LNCaP clone FGC (cell line): ENCODE measurements around the gene PKD1L1.

Experiments
- DNase-seq: peaks from one replicate; pipeline ENCODE4 v3.0.0-alpha.2; 2011; ENCODE audit warnings: low read depth
- H3K4me3 ChIP-seq: 2 replicates; pipeline ENCODE4 v1.5.1; 2011; ENCODE audit warnings: mild to moderate bottlenecking, low read depth, low read length, control low read depth
- CTCF ChIP-seq: IDR thresholded peaks from 2 replicates; pipeline ENCODE4 v1.5.1; 2012; ENCODE audit warnings: mild to moderate bottlenecking; ENCODE audit not compliant: control insufficient read depth, insufficient read depth; ENCODE audit errors: extremely low read depth

Gene PKD1L1

DNA sequence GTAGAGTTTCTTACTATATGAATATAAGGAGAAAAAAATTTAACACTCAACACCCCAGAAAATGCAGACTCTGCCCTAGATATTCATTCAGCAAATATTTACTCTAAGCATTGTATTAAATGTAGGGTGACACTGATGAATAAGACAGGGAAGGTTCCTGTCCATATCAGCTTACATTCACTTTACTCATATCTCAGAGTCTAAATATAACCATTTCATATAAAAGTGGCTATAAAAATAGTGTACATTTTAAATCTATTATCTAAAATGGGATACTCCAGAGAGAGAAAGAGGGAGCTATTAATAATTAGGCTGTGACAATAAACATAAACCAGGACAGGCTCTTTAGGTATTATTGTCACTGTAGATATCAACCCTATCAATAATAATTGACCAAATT is 104.0 kb downstream of the PKD1L1 start:
- DNase-seq, result no peak
- no peak for TF ChIP-seq CTCF

GRCh38 chr7:47843291-47843690 is 105.0 kb downstream of the PKD1L1 start:
- no peak overlapping the region for H3K4me3 ChIP-seq
- no peak for DNase-seq
- TF ChIP-seq CTCF, result no peak

More for the DNA sequence above, 104.0 kb downstream of the PKD1L1 start:
- no peak overlapping the region for H3K4me3 ChIP-seq

DNA sequence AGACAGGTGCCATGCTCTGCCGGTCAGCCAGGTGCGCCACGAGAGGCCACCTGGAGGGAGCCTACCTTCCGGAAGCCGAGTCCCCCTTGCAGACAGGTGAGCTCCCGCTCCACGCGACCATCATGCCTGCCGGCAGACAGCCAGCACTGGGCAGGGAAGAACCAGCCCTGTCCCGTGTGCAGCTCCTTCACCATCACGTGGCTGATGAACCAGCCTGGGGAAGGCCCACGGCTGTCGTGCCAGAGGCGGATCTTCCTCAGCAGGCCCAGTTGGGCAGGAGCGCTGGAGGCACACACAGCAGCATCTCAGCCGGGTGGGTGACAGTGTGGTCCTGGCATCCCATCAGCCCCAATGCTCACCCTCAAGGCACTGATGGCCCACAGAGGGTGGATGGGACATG is 108.9 kb downstream of the PKD1L1 start:
- DNase-seq, result no peak
- TF ChIP-seq CTCF, result no peak

DNA sequence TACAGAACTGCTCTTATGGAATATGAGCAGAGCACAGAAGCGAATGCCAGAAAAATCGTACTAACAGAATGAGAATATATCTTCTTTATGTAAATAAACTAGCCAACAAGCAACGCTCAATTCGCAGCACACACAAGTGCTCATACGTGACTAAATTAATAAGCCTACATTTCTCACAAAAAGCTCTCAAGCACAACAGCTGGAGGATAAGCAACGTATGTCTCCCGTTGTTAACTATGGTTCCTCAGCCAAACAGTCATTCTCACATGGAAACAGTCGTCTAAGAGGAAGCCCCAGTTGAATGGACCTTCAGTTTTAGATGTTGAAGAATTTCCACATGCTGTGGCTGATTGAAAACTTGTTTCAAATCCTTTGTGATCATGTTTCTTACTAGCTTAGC is 110.4 kb downstream of the PKD1L1 start:
- DNase-seq, result no peak
- no peak for TF ChIP-seq CTCF

More for the DNA sequence above, 108.9 kb downstream of the PKD1L1 start:
- H3K4me3 ChIP-seq, result no peak overlapping the region

DNA sequence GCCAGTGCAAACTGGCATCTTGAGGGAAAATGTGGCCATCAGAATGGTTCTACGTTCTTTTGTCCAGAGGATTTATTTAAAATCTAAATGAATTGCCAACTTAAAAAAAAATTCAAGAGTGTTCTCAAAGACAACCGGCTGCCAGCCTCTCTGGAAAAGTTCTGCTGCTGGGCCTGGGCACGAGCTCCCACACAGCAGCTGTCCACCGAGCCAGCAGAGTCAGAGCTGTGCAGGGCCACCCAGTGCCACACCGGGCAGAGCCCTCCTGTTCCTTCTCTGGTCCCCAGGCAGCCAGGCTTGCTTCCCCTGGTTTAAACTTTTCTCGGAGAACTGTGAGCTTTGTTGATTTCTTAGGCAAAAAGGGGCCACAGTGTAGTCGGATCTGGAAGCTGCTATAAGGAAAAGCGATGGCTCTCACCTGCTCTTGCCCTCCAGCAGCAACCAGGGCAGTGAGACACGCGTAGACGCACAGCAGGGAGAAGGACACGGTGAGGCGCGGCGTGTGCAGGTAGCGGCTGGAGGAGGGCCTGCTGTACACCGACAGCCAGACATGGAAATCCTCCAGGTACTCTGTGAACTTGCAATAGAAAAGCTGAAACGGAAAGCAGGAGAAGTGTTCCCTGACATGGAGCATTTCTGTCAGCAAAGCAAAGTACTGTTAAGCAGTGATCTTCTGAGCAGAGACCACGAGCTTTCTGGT is 111.6 kb downstream of the PKD1L1 start:
- TF ChIP-seq CTCF, result no peak
- no peak overlapping the region for H3K4me3 ChIP-seq
- no peak for DNase-seq

More for the DNA sequence above, 110.4 kb downstream of the PKD1L1 start:
- H3K4me3 ChIP-seq, result no peak overlapping the region

DNA sequence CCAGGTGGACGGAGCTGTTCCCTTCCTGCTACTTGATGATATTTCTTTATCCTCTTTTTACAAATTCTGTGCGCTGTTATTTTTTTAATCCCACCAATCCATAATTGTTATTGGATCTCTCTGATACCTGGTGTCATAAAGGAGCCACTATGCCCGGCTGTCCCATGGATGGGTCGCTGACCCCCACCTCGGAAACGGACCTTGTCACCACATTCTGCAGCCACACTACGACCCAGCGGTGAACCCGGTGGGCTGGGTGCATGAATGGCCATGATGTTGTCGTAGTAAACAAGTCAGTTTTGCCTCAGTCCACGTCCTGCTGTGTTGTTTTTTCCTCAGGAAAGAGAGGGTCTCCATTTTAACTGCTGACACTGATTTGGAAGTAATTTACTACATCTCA is 112.2 kb downstream of the PKD1L1 start:
- no peak for TF ChIP-seq CTCF
- DNase-seq, result no peak

DNA sequence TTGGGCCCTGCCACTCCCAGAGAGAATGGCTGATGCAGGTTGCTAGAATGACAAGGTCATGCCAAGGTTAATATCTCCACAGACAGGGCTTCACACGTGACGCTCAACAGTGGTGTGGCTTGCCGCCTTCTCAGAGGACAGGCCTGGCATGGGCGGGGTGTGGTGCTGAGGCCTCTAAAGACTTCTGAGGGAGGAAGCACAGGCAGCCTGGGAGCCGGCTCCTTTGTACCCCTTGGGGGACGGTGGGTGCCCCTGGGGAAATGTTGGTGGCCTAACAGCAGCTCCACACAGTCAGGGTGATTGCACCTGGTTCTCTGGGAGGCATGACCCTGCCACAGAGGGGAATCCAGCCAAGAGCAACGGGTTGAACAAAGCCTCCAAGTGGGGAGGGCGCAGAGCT is 115.1 kb downstream of the PKD1L1 start:
- DNase-seq, result no peak
- TF ChIP-seq CTCF, result no peak
- H3K4me3 ChIP-seq, result no peak overlapping the region

More for the DNA sequence above, 112.2 kb downstream of the PKD1L1 start:
- no peak overlapping the region for H3K4me3 ChIP-seq
